CD4-positive, alpha-beta T cell treated with Interleukin-12 subunit alpha and Interleukin-12 subunit beta, for 1 hour (primary cell): Measurements from ENCODE around the gene DIP2C.
"Not testable (repeated sequence)": the region's sequence is repeated elsewhere in the genome, so short reads cannot be mapped to it uniquely, and the experiment has no call there.

Experiments
- DNase-seq: peaks from one replicate; pipeline ENCODE4 v3.0.0-alpha.2; 2020

The DIP2C gene

DNA sequence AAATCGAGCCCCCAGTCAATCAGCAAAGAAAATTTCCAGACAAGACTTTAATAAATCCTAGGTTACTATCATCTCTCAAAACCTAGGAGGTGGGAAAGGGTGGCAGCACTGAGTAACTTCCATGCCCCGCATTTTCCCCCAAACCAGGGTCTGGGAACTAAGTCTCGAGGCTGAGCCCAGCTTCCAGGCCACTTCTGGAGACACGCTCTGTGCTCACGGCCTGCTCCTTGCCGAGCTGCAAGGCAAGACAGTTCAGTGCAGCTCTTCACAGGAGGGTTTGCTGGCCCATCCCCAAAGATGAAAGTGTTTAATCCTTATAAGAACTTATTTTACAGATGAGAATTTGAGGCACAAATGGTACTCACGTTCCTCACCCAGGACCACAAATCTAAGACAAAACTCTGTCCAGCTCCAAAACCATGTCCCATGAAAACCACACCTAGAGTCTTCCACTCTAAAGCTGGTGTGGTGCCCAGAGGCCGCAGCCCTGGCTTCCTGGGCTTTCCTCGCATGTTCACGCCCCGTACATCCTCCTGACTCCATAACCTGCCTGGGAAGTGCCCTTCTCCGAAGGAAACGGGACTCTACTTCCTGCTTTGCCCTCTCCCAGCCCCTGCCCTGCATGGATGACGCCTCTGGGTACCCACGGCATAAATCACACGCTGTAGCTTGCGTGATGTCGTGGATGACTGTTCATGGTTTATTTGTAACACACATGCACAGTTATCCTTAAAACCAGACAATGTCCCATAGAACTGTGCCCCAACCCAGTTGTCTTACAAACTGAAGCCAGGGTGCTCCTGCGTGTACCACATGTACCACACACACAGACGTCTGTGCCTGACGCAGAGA lies 201.2 kb downstream of the DIP2C start:
- no peak for DNase-seq

DNA sequence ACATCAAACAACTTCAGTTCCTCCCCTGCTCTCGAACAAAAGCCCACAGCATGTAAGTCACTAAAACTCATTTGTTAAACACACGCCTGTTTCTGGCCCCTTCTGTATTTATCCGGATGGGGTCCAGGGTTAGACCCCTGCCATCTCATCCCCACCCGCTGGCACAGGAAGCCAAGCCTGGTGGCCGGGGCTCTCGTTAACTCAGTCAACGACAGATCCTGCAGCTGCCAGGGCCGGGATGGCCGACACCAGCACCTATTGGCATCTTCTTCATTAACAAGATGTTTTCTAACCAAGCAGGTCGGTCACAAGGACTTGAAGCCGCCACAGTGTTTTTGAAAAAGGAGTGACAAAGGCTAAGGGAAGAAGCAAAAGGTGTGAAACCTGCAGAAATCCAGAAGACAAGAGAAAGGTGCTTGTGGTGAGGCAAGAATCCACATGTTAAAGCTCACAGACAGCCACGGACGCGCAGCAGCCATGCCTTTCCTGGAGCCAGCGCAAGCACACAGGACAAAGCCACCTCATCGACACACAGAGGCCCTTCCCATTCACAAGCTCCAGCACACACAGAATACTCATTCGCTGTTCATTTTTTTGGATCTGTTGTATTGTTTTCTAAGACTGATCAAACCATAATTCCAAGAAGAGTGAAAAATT lies 202.7 kb downstream of the DIP2C start:
- no peak for DNase-seq

GRCh38 chr10:486206-486605 lies 203.3 kb downstream of the DIP2C start:
- DNase-seq = no peak

DNA sequence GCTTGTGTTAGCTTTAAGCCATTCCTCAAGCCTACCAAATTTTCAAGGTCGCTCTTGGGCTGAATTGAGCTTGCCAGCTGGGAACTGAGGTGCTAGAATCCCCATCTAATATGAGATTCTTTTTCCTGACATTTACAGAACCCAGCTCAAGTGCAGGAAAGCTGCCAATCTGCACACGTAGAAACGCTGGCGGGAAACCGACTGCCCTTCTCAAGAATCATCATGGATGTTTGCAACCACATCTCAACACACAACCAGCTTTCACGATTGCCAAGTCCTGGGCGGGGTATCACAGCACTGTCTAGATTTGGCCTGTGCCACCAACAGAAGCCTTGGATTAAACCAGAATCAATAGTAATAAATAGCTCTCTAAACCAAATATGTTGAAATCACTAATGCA lies 203.7 kb downstream of the DIP2C start:
- DNase-seq = no peak

GRCh38 chr10:484925-485661 lies 204.4 kb downstream of the DIP2C start:
- peak; percentile 28 for DNase-seq

DNA sequence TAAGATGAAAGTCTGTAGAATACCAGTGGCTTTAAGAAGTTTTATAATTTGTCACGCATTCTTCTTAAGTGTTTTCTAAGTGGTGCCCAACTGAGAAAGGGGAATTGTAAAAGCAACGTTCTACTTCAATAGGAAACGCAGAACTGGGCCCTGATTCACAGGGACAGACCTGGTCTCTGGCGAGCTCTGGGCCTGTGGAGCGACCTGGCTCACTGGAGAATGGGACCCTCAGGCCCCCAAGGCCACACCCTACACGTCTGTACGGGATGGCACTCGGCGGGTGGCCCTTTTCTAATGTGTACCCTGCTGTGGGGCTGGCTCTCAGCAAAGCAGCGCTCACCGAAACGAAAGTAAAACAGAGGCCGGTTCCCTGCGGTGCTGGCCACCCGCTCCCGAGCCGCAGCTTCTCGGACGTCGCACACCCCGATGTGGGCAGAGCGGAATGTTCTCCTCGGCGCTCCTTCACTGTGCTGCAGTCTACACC lies 205.0 kb downstream of the DIP2C start:
- peak; percentile 21 for DNase-seq

DNA sequence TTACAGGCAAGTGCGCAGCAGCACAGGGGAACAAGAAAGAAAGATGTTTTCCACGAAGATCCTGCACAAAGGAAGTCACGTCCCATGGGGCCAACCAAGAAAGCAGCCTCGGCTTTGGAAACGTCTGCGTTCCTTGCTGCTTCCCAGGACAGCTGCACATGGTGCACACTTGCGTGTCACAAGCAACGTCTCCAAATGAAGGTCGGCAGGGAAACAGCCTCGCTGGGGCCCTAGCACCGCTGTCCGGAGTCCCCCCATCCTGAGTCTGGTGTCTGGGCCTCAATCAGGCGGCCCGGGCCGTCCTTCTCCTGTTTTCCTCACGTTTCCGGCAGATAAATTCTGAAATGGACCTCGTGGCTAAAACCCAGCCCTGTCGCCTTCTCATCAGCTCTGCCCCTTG lies 206.2 kb downstream of the DIP2C start:
- no peak for DNase-seq

DNA sequence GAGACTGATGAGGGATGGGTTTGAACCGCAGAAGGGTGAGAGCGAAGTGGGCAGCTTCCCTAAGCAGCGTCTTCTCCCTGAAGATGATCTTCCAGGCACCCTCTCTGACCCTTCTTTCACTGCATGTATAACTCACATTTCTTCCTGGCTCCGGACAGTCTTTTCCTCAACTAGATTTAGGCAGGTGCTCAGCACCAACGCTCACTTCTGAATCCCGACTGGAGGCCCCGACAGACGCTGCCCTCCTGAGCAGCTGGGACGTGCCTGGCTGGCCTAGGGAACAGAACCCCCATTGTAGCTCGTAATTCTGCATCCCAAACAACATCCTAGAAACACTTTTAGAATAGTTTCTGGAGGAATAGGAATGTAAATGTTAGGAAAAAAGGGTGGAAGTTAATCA lies 206.6 kb downstream of the DIP2C start:
- no peak for DNase-seq

GRCh38 chr10:482051-482501 lies 207.4 kb downstream of the DIP2C start:
- no peak for DNase-seq

GRCh38 chr10:481628-482027 lies 207.8 kb downstream of the DIP2C start:
- DNase-seq = no peak

DNA sequence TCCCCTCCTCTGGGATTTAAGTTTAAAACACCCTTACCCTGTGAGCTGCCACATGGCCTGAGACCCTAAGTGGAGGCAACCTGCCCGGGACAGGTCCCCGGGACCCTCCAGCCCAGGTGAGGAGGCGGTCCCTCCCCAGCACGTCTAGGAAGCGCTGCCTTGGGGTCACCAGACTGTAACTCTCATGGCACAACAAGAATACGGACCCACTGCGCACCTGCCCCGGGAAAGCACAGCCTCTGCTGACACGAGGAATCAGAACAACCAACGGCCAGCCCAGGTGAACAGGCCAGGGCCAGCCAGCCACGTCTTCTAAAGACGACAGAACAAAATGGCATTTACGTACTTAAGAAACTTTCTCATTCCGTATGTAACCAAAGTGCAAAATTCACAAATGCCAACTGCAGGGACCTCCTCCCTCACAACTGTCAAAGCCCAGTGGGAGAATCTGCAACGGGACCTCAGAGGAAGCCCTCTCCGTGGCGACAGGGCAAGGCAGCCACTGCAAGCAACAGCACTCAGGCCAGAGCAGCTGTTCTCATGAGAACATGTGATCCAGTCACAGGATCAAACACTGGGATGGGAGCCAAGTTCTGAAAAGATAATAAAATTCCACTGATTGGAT lies 208.4 kb downstream of the DIP2C start:
- no peak for DNase-seq

- no peak for DNase-seq
These were observed 209.0 kb downstream of the DIP2C start for GRCh38 chr10:480498-480927.

GRCh38 chr10:479706-480497 lies 209.6 kb downstream of the DIP2C start:
- not testable (repeated sequence) for DNase-seq

DNA sequence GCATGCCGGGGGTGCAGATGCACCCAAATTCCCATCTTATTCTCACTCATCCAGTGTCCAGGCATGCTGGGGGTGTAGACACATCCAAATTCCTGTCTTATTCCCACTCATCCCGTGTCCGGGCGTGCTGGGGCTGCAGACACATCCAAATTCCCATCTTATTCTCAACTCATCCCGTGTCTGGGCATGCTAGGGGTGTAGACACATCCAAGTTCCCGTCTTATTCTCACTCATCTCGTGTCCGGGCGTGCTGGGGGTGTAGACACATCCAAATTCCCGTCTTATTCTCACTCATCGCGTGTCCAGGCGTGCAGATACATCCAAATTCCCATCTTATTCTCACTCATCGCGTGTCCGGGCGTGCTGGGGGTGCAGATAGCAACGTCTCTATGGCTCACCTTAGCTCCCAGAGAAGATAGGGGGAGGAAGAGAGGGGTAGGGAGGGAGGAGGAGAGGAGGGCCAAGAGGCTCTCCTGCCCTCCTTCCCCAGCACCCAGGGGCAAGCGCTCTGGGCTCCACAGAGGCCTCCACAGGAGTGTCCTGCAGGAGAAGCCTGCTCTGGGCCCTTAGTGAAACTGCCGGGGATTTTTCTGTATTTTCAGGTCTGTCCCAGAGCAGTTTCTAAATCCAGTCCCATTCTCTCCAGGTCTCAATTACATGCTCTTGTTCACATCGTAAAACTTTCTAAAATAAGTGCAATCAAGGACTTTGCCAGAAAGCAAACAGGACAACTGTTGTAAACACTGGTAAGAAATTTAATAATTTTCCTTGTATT lies 210.8 kb downstream of the DIP2C start:
- DNase-seq = no peak

DNA sequence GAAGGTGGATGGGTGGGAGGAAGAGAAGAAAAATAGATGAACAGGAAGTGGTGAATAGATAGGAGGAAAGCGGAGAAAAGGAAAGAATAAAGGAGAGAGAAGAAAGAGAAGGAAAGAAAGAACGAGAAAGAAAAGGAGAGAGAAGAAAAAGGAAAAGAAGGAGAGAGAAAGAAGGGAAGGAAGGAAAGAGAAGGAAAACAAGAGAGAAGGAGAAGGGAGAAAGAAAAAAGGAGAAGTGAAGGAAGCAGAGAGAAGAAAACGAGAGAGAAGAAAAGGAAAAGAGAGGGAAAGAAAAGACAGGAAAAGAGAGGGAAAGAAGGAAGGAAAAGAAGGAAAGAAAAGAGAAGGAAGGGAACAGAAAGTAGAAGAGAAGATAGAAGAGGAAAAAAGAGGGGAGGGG lies 211.8 kb downstream of the DIP2C start:
- no peak for DNase-seq

GRCh38 chr10:476455-476780 lies 213.1 kb downstream of the DIP2C start:
- DNase-seq = no peak

DNA sequence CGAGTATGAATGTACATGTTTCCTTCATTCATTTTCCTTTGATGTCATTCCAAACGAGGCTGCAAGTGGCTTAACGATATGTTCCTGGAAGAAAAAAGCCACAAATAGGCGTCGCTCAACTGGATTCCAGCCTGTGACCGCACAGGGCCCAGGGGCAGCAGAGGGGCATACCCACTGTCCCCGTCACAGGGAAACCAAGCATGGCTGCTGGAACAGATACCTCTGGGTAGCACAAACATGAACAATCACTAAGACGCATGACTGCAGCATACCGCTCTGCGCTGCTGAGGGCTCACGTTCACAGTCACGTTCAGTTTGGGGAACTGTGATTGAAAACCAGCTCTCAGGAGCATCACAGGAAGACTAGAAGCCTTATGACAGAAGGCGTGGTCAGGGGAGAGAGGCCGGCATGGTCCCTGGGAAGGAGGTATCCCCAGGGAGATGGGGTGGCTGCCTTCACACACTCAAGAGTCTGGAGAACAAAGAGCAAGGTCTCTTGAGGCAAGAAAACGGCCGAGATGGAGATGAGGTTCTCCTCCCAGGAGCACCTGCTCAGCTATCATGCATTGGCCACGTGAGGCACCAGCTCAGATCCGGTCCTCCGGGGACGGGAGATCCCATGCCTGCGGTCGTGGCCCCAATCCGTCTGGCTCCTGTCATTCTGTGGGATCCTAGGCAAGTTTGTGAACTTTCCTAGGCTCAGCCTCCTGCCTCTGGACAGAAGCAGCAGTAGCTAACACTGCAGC lies 213.6 kb downstream of the DIP2C start:
- no peak for DNase-seq

- no peak for DNase-seq
These were observed 214.5 kb downstream of the DIP2C start for GRCh38 chr10:474946-475345.

- DNase-seq = no peak
These were observed 215.1 kb downstream of the DIP2C start for GRCh38 chr10:474406-474805.

- no peak for DNase-seq
These were observed 217.1 kb downstream of the DIP2C start for GRCh38 chr10:472241-472910.
